Measurements from ENCODE around the gene EHMT2. TPM values are rescaled to one million over a fixed set of nuclear protein-coding genes. Genes with fewer than 3 reads are reported as not detected.
A peak's percentile ranks its signal among the peaks of the same experiment; 100 is the strongest.
"Not testable (repeated sequence)": the region's sequence is repeated elsewhere in the genome, so short reads cannot be mapped to it uniquely, and the experiment has no call there.

EHMT2 gene
- total RNA-seq: 76.3 and 76.5 TPM in 2 replicates

DNA sequence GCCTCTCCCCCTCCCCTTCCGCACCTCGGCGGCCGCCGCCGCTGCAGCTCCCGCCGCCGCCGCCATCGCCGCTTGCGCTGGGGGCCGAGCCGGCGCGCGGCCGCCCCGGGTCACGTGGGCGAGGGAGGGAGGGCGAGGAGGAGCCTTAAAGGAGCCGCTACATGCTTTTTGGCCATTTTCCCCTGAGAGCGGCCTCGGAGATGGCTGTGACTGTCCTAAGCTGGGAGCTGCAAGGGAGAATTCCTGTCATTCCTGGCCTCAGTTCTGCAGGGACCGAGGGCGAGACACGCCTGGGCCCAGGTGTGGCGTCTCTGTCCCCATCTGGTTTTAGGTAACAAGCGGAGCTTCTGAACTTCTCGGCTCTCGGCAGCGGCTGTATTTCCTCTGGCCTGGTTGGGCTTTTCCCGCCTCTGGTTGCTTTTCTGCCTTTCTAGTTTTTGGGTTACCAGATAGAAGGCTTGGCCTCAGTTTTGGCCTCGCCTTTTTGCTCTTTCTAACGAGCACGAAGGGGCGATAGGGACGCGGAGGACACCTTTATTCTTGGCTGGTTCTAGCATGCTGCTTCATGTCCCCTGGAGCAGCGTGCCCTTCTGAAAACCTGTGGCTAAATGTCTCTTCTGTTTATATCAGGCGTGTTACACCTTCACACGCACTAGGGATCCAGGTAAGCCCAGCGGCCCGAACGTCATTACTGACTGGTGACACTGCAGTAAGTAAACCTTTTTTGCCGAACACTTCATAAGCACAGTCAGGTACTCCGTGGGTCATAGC, at the start of gene EHMT2:
Gene EHMT2 (minus strand): TSS at position 87 of the 771 bp plus-strand sequence. CDS start 21 bp downstream, at position 66.
- Mint-ChIP-seq H3K27ac (peak within 1 kb of the TSS; percentile 92), H3K9me3 (no peaks in the 10 kb centered on the region), H3K4me3 (ENCODE audit: low read depth) (peak within 1 kb of the TSS; percentile 98), H3K27me3 (ENCODE audit: low read depth) (no peaks in the 10 kb centered on the region), H3K4me1 (ENCODE audit: low read depth) (peaks cover 31% of the 10 kb centered on the region), H3K36me3 (ENCODE audit: low read depth) (peaks cover 31% of the 10 kb centered on the region)
- DNase-seq (ENCODE audit: low spot score): peak; percentile 84
- intact Hi-C loops (cut with micrococcal nuclease): loop anchor here (2.0 to 5.0 kb wide), 4 partner anchors 35 to 230 kb away; partner anchors contain the start of genes CSNK2B, LY6G5B, NELFE and NEU1

DNA sequence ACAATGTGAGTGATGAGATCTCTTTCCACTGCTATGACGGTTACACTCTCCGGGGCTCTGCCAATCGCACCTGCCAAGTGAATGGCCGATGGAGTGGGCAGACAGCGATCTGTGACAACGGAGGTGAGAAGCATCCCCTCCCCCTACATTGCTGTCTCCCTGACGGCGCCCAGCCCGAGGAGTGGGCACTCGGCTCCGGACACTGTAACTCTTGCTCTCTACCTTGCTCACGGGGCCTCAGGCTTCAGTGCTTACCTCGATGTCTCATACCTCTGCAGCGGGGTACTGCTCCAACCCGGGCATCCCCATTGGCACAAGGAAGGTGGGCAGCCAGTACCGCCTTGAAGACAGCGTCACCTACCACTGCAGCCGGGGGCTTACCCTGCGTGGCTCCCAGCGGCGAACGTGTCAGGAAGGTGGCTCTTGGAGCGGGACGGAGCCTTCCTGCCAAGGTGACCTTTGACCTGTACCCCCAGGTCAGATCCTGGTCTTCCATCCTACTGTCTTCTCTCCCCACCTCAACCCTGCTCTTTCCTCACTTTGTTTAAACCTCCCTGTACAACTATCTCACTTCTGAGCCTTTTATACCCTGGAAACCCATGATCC, 49.7 kb upstream of the EHMT2 start:
- Mint-ChIP-seq H3K9me3 (no peaks in the 10 kb centered on the region), H3K4me3 (ENCODE audit: low read depth) (no peak overlapping the region), H3K27me3 (ENCODE audit: low read depth) (peaks cover 7% of the 10 kb centered on the region), H3K4me1 (ENCODE audit: low read depth) (peaks cover 5% of the 10 kb centered on the region), H3K27ac (no peak overlapping the region), H3K36me3 (ENCODE audit: low read depth) (peaks cover under 1% of the 10 kb centered on the region)
- intact Hi-C loops (cut with micrococcal nuclease): no loop called here
- no peak for DNase-seq (ENCODE audit: low spot score)

DNA sequence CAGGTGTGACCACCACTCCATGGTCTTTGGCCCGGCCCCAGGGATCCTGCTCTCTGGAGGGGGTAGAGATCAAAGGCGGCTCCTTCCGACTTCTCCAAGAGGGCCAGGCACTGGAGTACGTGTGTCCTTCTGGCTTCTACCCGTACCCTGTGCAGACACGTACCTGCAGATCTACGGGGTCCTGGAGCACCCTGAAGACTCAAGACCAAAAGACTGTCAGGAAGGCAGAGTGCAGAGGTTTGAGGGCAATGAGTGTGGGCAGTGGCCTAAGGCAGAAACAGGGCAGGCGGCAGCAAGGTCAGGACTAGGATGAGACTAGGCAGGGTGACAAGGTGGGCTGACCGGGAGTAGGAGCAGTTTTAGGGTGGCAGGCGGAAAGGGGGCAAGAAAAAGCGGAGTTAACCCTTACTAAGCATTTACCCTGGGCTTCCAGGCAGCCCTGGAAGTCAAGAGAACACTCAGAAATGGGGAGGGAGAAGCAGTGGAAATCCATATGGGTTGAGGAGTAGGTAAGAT, 48.9 kb upstream of the EHMT2 start:
- no peak for DNase-seq (ENCODE audit: low spot score)
- H3K27ac Mint-ChIP-seq: no peak overlapping the region
- intact Hi-C loops (cut with micrococcal nuclease): no loop called here
- peaks cover 7% of the 10 kb centered on the region for H3K27me3 Mint-ChIP-seq (ENCODE audit: low read depth)
- no peak overlapping the region for H3K4me3 Mint-ChIP-seq (ENCODE audit: low read depth)
- peaks cover 5% of the 10 kb centered on the region for H3K4me1 Mint-ChIP-seq (ENCODE audit: low read depth)
- H3K36me3 Mint-ChIP-seq (ENCODE audit: low read depth): no peaks in the 10 kb centered on the region
- no peaks in the 10 kb centered on the region for H3K9me3 Mint-ChIP-seq

DNA sequence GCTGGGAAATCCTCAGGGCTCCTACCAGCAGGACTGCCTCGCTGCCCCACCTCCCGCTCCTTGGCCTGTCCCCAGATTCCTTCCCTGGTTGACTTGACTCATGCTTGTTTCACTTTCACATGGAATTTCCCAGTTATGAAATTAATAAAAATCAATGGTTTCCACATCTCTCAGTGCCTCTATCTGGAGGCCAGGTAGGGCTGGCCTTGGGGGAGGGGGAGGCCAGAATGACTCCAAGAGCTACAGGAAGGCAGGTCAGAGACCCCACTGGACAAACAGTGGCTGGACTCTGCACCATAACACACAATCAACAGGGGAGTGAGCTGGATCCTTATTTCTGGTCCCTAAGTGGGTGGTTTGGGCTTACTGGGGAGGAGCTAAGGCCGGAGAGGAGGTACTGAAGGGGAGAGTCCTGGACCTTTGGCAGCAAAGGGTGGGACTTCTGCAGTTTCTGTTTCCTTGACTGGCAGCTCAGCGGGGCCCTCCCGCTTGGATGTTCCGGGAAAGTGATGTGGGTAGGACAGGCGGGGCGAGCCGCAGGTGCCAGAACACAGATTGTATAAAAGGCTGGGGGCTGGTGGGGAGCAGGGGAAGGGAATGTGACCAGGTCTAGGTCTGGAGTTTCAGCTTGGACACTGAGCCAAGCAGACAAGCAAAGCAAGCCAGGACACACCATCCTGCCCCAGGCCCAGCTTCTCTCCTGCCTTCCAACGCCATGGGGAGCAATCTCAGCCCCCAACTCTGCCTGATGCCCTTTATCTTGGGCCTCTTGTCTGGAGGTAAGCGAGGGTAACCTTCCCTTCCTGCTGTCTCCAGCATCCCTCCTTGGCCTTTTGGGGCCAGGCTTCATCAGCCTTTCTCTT, 48.2 kb upstream of the EHMT2 start, which contains the start of gene CFB:
Gene CFB (plus strand): TSS at position 589 of the 863 bp plus-strand sequence. CDS start 127 bp downstream, at position 716.
- Mint-ChIP-seq H3K36me3 (ENCODE audit: low read depth) (no peaks in the 10 kb centered on the region), H3K9me3 (no peaks in the 10 kb centered on the region), H3K27me3 (ENCODE audit: low read depth) (peaks cover 7% of the 10 kb centered on the region), H3K4me3 (ENCODE audit: low read depth) (no peak within 1 kb of the TSS), H3K4me1 (ENCODE audit: low read depth) (peaks cover 5% of the 10 kb centered on the region), H3K27ac (no peak within 1 kb of the TSS)
- no peak for DNase-seq (ENCODE audit: low spot score)
- intact Hi-C loops (cut with micrococcal nuclease): no loop called here

DNA sequence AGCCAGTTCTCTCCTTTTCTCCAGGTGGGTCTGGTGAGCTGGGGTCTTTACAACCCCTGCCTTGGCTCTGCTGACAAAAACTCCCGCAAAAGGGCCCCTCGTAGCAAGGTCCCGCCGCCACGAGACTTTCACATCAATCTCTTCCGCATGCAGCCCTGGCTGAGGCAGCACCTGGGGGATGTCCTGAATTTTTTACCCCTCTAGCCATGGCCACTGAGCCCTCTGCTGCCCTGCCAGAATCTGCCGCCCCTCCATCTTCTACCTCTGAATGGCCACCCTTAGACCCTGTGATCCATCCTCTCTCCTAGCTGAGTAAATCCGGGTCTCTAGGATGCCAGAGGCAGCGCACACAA, 47.6 kb upstream of the EHMT2 start:
- Mint-ChIP-seq H3K9me3 (no peaks in the 10 kb centered on the region), H3K36me3 (ENCODE audit: low read depth) (no peaks in the 10 kb centered on the region), H3K27ac (no peak overlapping the region), H3K4me3 (ENCODE audit: low read depth) (no peak overlapping the region), H3K27me3 (ENCODE audit: low read depth) (peaks cover 7% of the 10 kb centered on the region), H3K4me1 (ENCODE audit: low read depth) (peaks cover 5% of the 10 kb centered on the region)
- DNase-seq (ENCODE audit: low spot score): no peak
- intact Hi-C loops (cut with micrococcal nuclease): no loop called here

DNA sequence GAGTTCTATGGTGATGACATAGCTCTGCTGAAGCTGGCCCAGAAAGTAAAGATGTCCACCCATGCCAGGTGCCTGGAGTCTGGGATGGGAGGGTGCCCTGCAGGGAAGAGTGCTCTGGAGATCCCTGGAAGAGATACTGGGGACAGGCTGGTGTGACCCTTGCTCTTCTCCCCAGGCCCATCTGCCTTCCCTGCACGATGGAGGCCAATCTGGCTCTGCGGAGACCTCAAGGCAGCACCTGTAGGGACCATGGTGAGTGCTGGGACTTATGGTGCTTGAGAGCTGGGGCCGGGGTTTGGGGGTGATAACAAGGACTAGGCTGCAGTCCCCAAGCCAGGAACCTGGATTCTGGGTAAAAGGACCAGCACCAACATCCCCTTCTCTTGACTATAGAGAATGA, 46.2 kb upstream of the EHMT2 start:
- intact Hi-C loops (cut with micrococcal nuclease): no loop called here
- H3K27ac Mint-ChIP-seq: no peak overlapping the region
- peaks cover 5% of the 10 kb centered on the region for H3K4me1 Mint-ChIP-seq (ENCODE audit: low read depth)
- H3K4me3 Mint-ChIP-seq (ENCODE audit: low read depth): no peak overlapping the region
- H3K9me3 Mint-ChIP-seq: no peaks in the 10 kb centered on the region
- no peak for DNase-seq (ENCODE audit: low spot score)
- H3K27me3 Mint-ChIP-seq (ENCODE audit: low read depth): peaks cover 7% of the 10 kb centered on the region
- H3K36me3 Mint-ChIP-seq (ENCODE audit: low read depth): no peaks in the 10 kb centered on the region

DNA sequence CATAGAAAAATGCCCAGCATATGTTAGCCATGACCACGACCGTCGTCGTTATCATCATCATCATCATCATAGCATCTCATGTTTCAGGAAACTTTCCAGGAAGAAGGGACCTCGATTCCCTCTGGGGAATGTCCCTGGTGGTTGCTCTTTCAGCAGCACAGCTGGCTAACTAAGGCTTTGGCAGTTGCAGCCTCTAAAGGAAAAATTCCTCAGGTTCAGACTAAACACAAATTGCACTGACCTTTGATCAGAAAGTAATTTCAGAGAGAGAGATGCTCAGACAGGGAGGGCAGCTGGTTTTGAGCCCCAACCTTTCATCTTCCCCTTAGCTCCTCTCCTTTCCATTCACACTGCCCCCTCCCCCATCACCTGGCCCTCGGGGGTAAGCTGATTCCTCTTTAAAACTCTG, 42.8 kb upstream of the EHMT2 start:
- Mint-ChIP-seq H3K4me3 (ENCODE audit: low read depth) (no peak overlapping the region), H3K27ac (no peak overlapping the region), H3K27me3 (ENCODE audit: low read depth) (peaks cover 7% of the 10 kb centered on the region), H3K9me3 (no peaks in the 10 kb centered on the region), H3K36me3 (ENCODE audit: low read depth) (no peaks in the 10 kb centered on the region), H3K4me1 (ENCODE audit: low read depth) (no peaks in the 10 kb centered on the region)
- no peak for DNase-seq (ENCODE audit: low spot score)
- intact Hi-C loops (cut with micrococcal nuclease): no loop called here

DNA sequence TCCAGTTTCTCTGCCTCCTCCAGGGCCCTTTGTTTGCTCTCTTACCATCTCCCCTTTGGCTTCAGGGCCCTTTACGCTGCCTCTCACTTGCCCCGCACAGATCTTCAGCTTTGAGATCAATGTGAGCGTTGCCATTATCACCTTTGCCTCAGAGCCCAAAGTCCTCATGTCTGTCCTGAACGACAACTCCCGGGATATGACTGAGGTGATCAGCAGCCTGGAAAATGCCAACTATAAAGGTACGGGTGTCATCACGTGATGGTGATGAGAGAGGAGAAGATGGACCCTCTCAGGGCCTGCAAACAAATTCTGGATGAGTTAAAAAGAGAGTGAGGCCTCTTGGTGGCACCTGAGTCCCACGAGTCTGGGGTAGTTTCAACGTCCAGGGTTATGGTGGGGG, 38.3 kb upstream of the EHMT2 start:
- intact Hi-C loops (cut with micrococcal nuclease): no loop called here
- Mint-ChIP-seq H3K9me3 (no peaks in the 10 kb centered on the region), H3K4me3 (ENCODE audit: low read depth) (no peak overlapping the region), H3K4me1 (ENCODE audit: low read depth) (no peaks in the 10 kb centered on the region), H3K36me3 (ENCODE audit: low read depth) (no peaks in the 10 kb centered on the region), H3K27ac (no peak overlapping the region), H3K27me3 (ENCODE audit: low read depth) (no peaks in the 10 kb centered on the region)
- DNase-seq (ENCODE audit: low spot score): no peak

DNA sequence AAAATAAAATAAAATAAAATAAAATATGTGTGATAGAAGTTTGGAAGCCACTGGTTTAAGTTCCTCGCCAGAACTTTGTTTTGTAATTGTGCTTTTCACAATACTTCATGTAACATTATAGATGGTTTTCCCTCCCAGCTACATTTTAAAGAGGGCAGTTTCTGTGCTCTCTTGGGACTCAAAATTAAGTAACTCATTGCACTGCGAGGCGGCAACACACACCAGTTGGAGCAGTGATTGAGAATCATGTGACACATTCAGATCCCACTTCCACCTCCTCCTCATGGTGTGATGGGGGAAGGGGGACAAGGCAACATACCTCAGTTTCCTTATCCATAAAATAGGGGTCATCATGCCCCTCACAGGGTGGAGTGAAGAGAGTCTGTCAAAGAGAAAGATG, 37.5 kb upstream of the EHMT2 start:
- Mint-ChIP-seq H3K36me3 (ENCODE audit: low read depth) (no peaks in the 10 kb centered on the region), H3K4me1 (ENCODE audit: low read depth) (no peaks in the 10 kb centered on the region), H3K27me3 (ENCODE audit: low read depth) (no peaks in the 10 kb centered on the region), H3K27ac (no peak overlapping the region), H3K9me3 (no peaks in the 10 kb centered on the region), H3K4me3 (ENCODE audit: low read depth) (no peak overlapping the region)
- intact Hi-C loops (cut with micrococcal nuclease): no loop called here
- no peak for DNase-seq (ENCODE audit: low spot score)

DNA sequence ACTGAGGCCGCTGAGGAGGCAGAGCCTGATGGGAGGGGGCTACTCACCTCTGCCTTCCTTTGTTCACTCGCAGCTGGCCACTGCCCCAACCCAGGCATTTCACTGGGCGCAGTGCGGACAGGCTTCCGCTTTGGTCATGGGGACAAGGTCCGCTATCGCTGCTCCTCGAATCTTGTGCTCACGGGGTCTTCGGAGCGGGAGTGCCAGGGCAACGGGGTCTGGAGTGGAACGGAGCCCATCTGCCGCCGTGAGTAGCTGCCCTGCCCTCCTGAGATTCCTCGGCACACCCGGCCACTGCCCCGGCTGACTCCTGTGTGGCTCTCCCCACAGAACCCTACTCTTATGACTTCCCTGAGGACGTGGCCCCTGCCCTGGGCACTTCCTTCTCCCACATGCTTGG, 36.0 kb upstream of the EHMT2 start:
- H3K27me3 Mint-ChIP-seq (ENCODE audit: low read depth): no peaks in the 10 kb centered on the region

DNA sequence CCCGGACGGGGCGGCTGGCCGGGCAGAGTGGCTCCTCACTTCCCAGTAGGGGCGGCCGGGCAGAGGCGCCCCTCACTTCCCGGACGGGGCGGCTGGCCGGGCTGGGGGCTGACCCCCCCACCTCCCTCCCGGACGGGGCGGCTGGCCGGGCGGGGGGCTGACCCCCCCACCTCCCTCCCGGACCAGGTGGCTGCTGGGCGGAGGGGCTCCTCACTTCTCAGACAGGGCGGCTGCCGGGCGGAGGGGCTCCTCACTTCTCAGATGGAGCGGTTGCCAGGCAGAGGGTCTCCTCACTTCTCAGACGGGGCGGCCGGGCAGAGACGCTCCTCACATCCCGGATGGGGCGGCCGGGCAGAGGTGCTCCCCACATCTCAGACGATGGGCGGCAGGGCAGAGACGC, 34.6 kb upstream of the EHMT2 start:
- H3K27me3 Mint-ChIP-seq (ENCODE audit: low read depth); H3K27ac Mint-ChIP-seq; intact Hi-C loops (cut with micrococcal nuclease); H3K4me3 Mint-ChIP-seq (ENCODE audit: low read depth); DNase-seq (ENCODE audit: low spot score); H3K9me3 Mint-ChIP-seq; H3K4me1 Mint-ChIP-seq (ENCODE audit: low read depth); H3K36me3 Mint-ChIP-seq (ENCODE audit: low read depth): not testable (repeated sequence)

More for the DNA sequence above, 36.0 kb upstream of the EHMT2 start:
- H3K36me3 Mint-ChIP-seq (ENCODE audit: low read depth): no peaks in the 10 kb centered on the region
- no peaks in the 10 kb centered on the region for H3K4me1 Mint-ChIP-seq (ENCODE audit: low read depth)
- no peaks in the 10 kb centered on the region for H3K9me3 Mint-ChIP-seq
- intact Hi-C loops (cut with micrococcal nuclease): no loop called here
- no peak overlapping the region for H3K27ac Mint-ChIP-seq
- DNase-seq (ENCODE audit: low spot score): no peak
- no peak overlapping the region for H3K4me3 Mint-ChIP-seq (ENCODE audit: low read depth)

DNA sequence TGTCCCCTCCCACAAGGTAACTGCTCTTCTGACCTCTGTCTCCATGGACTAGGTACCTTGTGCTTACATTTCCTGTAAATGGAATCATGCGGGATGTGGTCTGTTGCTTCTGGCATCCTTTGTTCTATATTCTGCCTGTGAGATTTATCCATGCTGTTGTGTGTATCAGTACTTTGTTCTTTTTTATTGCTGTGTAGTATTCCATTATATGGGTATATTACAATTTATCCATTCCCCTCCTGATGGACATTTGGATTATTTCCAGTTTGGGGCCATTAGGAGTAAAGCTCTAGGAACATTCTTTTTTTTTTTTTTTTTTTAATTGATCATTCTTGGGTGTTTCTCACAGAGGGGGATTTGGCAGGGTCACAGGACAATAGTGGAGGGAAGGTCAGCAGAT, 33.5 kb upstream of the EHMT2 start:
- Mint-ChIP-seq H3K4me3 (ENCODE audit: low read depth) (no peak overlapping the region), H3K27ac (no peak overlapping the region), H3K27me3 (ENCODE audit: low read depth) (peaks cover 3% of the 10 kb centered on the region), H3K36me3 (ENCODE audit: low read depth) (no peaks in the 10 kb centered on the region), H3K4me1 (ENCODE audit: low read depth) (no peaks in the 10 kb centered on the region), H3K9me3 (no peaks in the 10 kb centered on the region)
- no peak for DNase-seq (ENCODE audit: low spot score)
- intact Hi-C loops (cut with micrococcal nuclease): no loop called here

DNA sequence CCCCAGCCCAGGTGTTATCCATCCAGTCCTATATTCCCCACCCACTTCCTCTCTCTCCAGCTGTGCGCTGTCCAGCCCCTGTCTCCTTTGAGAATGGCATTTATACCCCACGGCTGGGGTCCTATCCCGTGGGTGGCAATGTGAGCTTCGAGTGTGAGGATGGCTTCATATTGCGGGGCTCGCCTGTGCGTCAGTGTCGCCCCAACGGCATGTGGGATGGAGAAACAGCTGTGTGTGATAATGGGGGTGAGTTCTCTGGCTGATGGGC, 31.1 kb upstream of the EHMT2 start:
- intact Hi-C loops (cut with micrococcal nuclease): no loop called here
- no peaks in the 10 kb centered on the region for H3K9me3 Mint-ChIP-seq
- no peaks in the 10 kb centered on the region for H3K4me1 Mint-ChIP-seq (ENCODE audit: low read depth)
- no peaks in the 10 kb centered on the region for H3K36me3 Mint-ChIP-seq (ENCODE audit: low read depth)
- H3K4me3 Mint-ChIP-seq (ENCODE audit: low read depth): no peak overlapping the region
- no peak for DNase-seq (ENCODE audit: low spot score)
- peaks cover 3% of the 10 kb centered on the region for H3K27me3 Mint-ChIP-seq (ENCODE audit: low read depth)
- no peak overlapping the region for H3K27ac Mint-ChIP-seq
